ENCODE measurements around the gene ADAM17.

Gene ADAM17

GRCh38 chr2:9474361-9475057, 81.1 kb downstream of the ADAM17 start, which contains the start of gene IAH1:
Gene IAH1, plus strand, starts transcription at chr2:9474551. Its CDS starts 16 bp downstream, at chr2:9474567.
- peak; percentile 64 to 65 for DNase-seq (ENCODE audit: low read depth in 1 of 2, low spot score in 1 of 2)

GRCh38 chr2:9473985-9474360, 81.7 kb downstream of the ADAM17 start:
- DNase-seq (ENCODE audit: low read depth in 1 of 2, low spot score in 1 of 2): peak; percentile 40 to 49

GRCh38 chr2:9473308-9473984, 82.2 kb downstream of the ADAM17 start:
- no peak for DNase-seq (ENCODE audit: low read depth in 1 of 2, low spot score in 1 of 2)

- no peak for DNase-seq (ENCODE audit: low read depth in 1 of 2, low spot score in 1 of 2)
Measured at GRCh38 chr2:9472511-9472910, 83.1 kb downstream of the ADAM17 start.

GRCh38 chr2:9471206-9471605, 84.4 kb downstream of the ADAM17 start:
- no peak for DNase-seq (ENCODE audit: low read depth in 1 of 2, low spot score in 1 of 2)

- no peak for DNase-seq (ENCODE audit: low read depth in 1 of 2, low spot score in 1 of 2)
Measured at GRCh38 chr2:9467687-9468086, 87.9 kb downstream of the ADAM17 start.

GRCh38 chr2:9466147-9466683, 89.4 kb downstream of the ADAM17 start:
- no peak for DNase-seq (ENCODE audit: low read depth in 1 of 2, low spot score in 1 of 2)

- no peak for DNase-seq (ENCODE audit: low read depth in 1 of 2, low spot score in 1 of 2)
Measured at GRCh38 chr2:9465170-9465569, 90.5 kb downstream of the ADAM17 start.

- DNase-seq (ENCODE audit: low read depth in 1 of 2, low spot score in 1 of 2): no peak
Measured at GRCh38 chr2:9463698-9464034, 92.0 kb downstream of the ADAM17 start.

- no peak for DNase-seq (ENCODE audit: low read depth in 1 of 2, low spot score in 1 of 2)
Measured at GRCh38 chr2:9462886-9463697, 92.5 kb downstream of the ADAM17 start.

- no peak for DNase-seq (ENCODE audit: low read depth in 1 of 2, low spot score in 1 of 2)
Measured at GRCh38 chr2:9462313-9462712, 93.3 kb downstream of the ADAM17 start.

- no peak for DNase-seq (ENCODE audit: low read depth in 1 of 2, low spot score in 1 of 2)
Measured at GRCh38 chr2:9461079-9461478, 94.6 kb downstream of the ADAM17 start.

- no peak for DNase-seq (ENCODE audit: low read depth in 1 of 2, low spot score in 1 of 2)
Measured at GRCh38 chr2:9460441-9461017, 95.1 kb downstream of the ADAM17 start.

- DNase-seq (ENCODE audit: low read depth in 1 of 2, low spot score in 1 of 2): no peak
Measured at GRCh38 chr2:9451231-9451630, 104.4 kb downstream of the ADAM17 start.

- DNase-seq (ENCODE audit: low read depth in 1 of 2, low spot score in 1 of 2): no peak
Measured at GRCh38 chr2:9445089-9445488, 110.5 kb downstream of the ADAM17 start.

GRCh38 chr2:9443526-9443925, 112.1 kb downstream of the ADAM17 start:
- DNase-seq (ENCODE audit: low read depth in 1 of 2, low spot score in 1 of 2): no peak

- no peak for DNase-seq (ENCODE audit: low read depth in 1 of 2, low spot score in 1 of 2)
Measured at GRCh38 chr2:9441556-9441955, 114.1 kb downstream of the ADAM17 start.

- DNase-seq (ENCODE audit: low read depth in 1 of 2, low spot score in 1 of 2): no peak
Measured at GRCh38 chr2:9440058-9440727, 115.4 kb downstream of the ADAM17 start.

GRCh38 chr2:9439536-9439935, 116.1 kb downstream of the ADAM17 start:
- no peak for DNase-seq (ENCODE audit: low read depth in 1 of 2, low spot score in 1 of 2)

All from stimulated activated CD4-positive, alpha-beta T cell treated with anti-CD3 and anti-CD28 coated beads, Interleukin-15, amount 100 ng/mL, for 1 hour (primary cell).